Adipocyte (in vitro differentiated cells): ENCODE data around the gene SKOR2.
"Not testable (repeated sequence)": the region's sequence is repeated elsewhere in the genome, so short reads cannot be mapped to it uniquely, and the experiment has no call there.

ENCODE experiments used
- DNase-seq: peaks from one replicate; pipeline ENCODE4 v3.0.0-alpha.2; 2015; ENCODE audit warnings: low read depth
- H3K27me3 ChIP-seq: replicated peaks from 2 replicates; pipeline ENCODE4 v1.7.0; 2013; ENCODE audit warnings: mild to moderate bottlenecking, low read length, moderate library complexity; ENCODE audit not compliant: control insufficient read depth, insufficient read depth
- H3K36me3 ChIP-seq: 2 replicates; pipeline ENCODE4 v1.7.0; 2013; ENCODE audit warnings: low read length, mild to moderate bottlenecking, moderate library complexity; ENCODE audit not compliant: control insufficient read depth, insufficient read depth, severe bottlenecking
- H3K4me1 ChIP-seq: 2 replicates; pipeline ENCODE4 v1.7.0; 2013; ENCODE audit warnings: mild to moderate bottlenecking, low read length, moderate library complexity; ENCODE audit not compliant: control insufficient read depth, insufficient read depth
- H3K4me3 ChIP-seq: 2 replicates; pipeline ENCODE4 v1.7.0; 2013; ENCODE audit warnings: mild to moderate bottlenecking, low read length, moderate library complexity
- H3K9ac ChIP-seq: 2 replicates; pipeline ENCODE4 v1.7.0; 2013; ENCODE audit warnings: mild to moderate bottlenecking, low read length, moderate library complexity
- H3K9me3 ChIP-seq: 2 replicates; pipeline ENCODE4 v1.7.0; 2013; ENCODE audit warnings: mild to moderate bottlenecking, low read length, moderate library complexity; ENCODE audit not compliant: control insufficient read depth

The SKOR2 gene

GRCh38 chr18:47226660-47227059 lies 24.8 kb downstream of the SKOR2 start:
- Histone ChIP-seq H3K36me3 (no peaks in the 10 kb centered on the region), H3K4me3 (no peak overlapping the region), H3K9me3 (no peaks in the 10 kb centered on the region), H3K4me1 (no peaks in the 10 kb centered on the region), H3K27me3 (peaks cover 57% of the 10 kb centered on the region), H3K9ac (no peak overlapping the region)
- DNase-seq, result no peak

DNA sequence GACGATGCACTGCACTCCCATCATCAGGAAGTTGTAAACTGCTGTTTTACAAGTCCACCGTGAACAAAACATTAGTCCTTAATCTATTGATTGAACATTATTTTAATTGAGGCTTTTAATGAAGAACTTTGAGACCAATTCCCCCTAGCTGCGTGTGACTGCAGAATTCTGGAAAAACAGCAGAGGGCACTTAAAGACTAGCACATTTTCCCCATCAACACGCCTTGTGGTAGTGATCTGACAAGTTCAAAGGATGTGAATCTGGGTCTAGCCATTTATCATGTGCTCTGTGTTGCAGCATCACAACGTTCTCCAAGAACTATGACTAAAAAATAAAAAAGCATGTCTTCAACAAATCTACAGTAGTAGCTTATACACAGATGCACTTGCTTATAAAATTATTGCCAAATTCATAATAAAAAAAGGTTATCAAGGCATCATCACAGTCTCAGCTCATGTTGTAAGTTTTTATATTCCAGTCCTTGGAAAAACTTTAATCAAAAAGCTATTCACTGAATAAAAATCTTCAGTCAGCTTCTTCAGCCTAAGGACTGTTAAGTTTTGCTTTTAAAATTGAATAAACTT lies 35.8 kb downstream of the SKOR2 start:
- H3K9ac ChIP-seq, result no peak overlapping the region
- peaks cover 54% of the 10 kb centered on the region for H3K27me3 ChIP-seq
- H3K4me1 ChIP-seq, result no peaks in the 10 kb centered on the region
- H3K9me3 ChIP-seq, result no peaks in the 10 kb centered on the region
- H3K36me3 ChIP-seq, result no peaks in the 10 kb centered on the region
- H3K4me3 ChIP-seq, result no peak overlapping the region
- DNase-seq, result peak; percentile 59

DNA sequence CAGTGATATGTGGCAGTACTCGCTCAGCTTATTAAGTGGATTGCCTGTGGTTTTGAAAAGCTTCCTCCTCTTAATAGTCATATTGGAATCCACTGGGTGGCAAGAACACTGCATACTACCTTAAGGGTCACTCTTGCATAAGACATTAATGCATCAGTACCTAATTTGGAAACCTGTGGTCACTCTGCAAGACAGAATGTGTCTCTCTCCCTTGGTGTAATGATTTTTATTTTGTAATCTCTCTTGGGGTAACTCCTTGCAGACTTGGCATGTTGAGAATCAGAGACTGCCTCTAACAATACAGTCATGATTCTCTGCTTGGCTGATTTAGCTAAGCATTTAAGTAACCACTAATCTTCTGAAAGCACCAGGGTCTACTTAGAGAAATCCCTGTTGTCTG lies 42.3 kb downstream of the SKOR2 start:
- Histone ChIP-seq H3K4me1 (peaks cover 8% of the 10 kb centered on the region), H3K36me3 (no peaks in the 10 kb centered on the region), H3K27me3 (peaks cover 28% of the 10 kb centered on the region), H3K9me3 (no peaks in the 10 kb centered on the region), H3K9ac (no peak overlapping the region), H3K4me3 (no peak overlapping the region)
- DNase-seq, result no peak

GRCh38 chr18:47206945-47207637 lies 44.4 kb downstream of the SKOR2 start:
- Histone ChIP-seq H3K9me3 (no peaks in the 10 kb centered on the region), H3K27me3 (peaks cover 18% of the 10 kb centered on the region), H3K4me1 (peaks cover 8% of the 10 kb centered on the region), H3K9ac (no peak overlapping the region), H3K4me3 (no peak overlapping the region), H3K36me3 (no peaks in the 10 kb centered on the region)
- DNase-seq, result no peak

- peaks cover 4% of the 10 kb centered on the region for H3K27me3 ChIP-seq
- peaks cover 8% of the 10 kb centered on the region for H3K4me1 ChIP-seq
- DNase-seq, result peak; percentile 62
- H3K36me3 ChIP-seq, result no peaks in the 10 kb centered on the region
- no peak overlapping the region for H3K4me3 ChIP-seq
- no peaks in the 10 kb centered on the region for H3K9me3 ChIP-seq
- no peak overlapping the region for H3K9ac ChIP-seq
These were observed 46.4 kb downstream of the SKOR2 start for GRCh38 chr18:47204908-47205522.

GRCh38 chr18:47203626-47204464 lies 47.6 kb downstream of the SKOR2 start:
- DNase-seq, result no peak
- no peaks in the 10 kb centered on the region for H3K36me3 ChIP-seq
- peaks cover 4% of the 10 kb centered on the region for H3K27me3 ChIP-seq
- H3K9ac ChIP-seq, result no peak overlapping the region
- H3K4me1 ChIP-seq, result peaks cover 1% of the 10 kb centered on the region
- no peaks in the 10 kb centered on the region for H3K9me3 ChIP-seq
- H3K4me3 ChIP-seq, result no peak overlapping the region

DNA sequence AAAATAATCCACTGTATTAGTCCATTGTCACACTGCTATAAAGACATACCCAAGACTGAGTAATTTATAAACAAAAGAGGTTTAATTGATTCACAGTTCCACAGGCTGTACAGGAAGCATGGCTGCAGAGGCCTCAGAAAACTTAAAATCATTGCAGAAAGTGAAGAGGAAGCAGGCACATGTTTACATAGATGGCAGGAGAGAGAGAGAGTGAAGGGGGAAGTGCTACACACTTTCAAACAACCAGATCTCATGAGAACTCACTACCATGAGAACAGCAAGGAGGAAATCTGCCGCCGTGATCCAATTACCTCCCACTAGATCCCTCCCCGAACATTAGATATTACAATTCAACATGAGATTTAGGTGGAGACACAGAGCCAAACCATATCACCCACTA lies 55.5 kb downstream of the SKOR2 start:
- H3K4me3 ChIP-seq, DNase-seq, H3K27me3 ChIP-seq, H3K9ac ChIP-seq, H3K9me3 ChIP-seq, H3K36me3 ChIP-seq, H3K4me1 ChIP-seq: not testable (repeated sequence)

DNA sequence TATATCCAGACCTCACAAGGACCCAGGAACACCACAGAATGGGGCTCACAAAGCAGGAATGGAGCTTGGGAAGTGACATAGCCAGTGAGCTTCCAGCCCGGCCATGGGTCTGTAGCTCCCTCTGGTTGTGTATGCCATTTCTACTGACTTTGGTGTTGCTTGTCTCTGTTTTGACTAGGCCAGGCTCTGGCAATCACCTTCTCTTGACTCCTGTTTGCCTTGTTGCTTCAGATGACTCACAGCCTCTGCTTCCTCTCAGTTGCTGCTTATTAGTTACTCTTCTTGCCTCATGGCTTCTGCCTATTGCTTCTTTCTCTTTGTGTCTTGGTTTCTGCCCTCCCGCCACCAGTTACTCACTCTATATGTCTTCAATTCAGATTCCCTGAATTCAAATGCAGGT lies 59.5 kb downstream of the SKOR2 start:
- Histone ChIP-seq H3K36me3 (no peaks in the 10 kb centered on the region), H3K4me3 (no peak overlapping the region), H3K9ac (no peak overlapping the region), H3K27me3 (no peaks in the 10 kb centered on the region), H3K9me3 (no peaks in the 10 kb centered on the region), H3K4me1 (no peaks in the 10 kb centered on the region)
- no peak for DNase-seq

GRCh38 chr18:47187721-47188120 lies 63.7 kb downstream of the SKOR2 start:
- Histone ChIP-seq H3K27me3 (no peaks in the 10 kb centered on the region), H3K9me3 (peaks cover 6% of the 10 kb centered on the region), H3K36me3 (no peaks in the 10 kb centered on the region), H3K4me1 (no peaks in the 10 kb centered on the region), H3K9ac (no peak overlapping the region), H3K4me3 (no peak overlapping the region)
- no peak for DNase-seq

DNA sequence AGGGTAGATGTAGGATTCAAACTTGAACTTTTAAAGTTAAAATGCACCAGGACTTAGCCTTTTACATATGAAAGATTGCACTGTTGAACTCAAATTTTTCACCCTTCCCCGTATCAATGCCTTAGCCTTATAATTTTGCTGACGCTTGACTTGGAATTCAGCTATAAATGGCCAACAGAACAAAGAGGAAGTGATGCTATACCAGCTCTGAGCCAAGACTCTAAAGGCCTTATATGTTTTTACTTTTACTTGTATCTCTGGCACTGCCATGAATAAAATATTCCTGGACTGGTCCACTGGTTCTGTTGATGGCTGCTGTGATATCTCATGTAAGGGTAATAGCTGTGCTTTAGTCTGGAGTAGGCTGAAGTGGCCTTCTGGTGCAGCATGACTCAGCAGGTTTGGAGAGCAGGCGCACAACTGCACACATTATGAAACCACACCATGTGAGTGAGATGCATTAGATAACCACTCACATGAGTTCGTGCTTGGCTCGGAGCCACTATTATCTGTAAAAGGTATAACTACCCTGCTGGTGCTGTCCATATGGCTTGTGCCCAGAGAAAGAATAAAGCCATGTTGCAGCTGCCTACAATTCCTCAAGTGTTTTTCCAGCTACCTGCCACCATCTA lies 66.9 kb downstream of the SKOR2 start:
- peak; percentile 2 for DNase-seq
- Histone ChIP-seq H3K4me1 (no peaks in the 10 kb centered on the region), H3K9ac (no peak overlapping the region), H3K4me3 (no peak overlapping the region), H3K27me3 (peaks cover 10% of the 10 kb centered on the region), H3K9me3 (peaks cover 6% of the 10 kb centered on the region), H3K36me3 (no peaks in the 10 kb centered on the region)

DNA sequence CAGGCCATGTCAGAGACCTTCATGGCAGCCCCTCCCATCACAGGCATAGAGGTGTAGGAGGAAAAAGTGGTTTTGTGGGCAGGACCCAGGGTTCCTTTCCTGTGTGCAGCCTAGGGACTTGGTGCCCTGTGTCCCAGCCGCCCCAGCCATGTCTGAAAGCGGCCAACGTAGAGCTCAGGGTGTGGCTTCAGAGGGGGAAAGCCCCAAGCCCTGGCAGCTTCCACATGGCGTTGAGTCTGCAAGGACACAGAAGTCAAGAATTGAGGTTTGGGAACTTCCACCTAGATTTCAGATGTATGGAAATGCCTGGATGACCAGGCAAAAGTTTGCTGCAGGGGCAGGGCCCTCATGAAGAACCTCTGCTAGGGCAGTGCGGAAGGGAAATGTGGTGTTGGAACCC lies 69.3 kb downstream of the SKOR2 start:
- H3K27me3 ChIP-seq, result peaks cover 10% of the 10 kb centered on the region
- H3K9ac ChIP-seq, H3K4me3 ChIP-seq, H3K4me1 ChIP-seq, H3K9me3 ChIP-seq, DNase-seq, H3K36me3 ChIP-seq: not testable (repeated sequence)
